Measurements from ENCODE around the gene GPR62.

The GPR62 gene

GRCh38 chr3:51957520-51958205 lies 2.5 kb downstream of the GPR62 start:
- no peak for DNase-seq (ENCODE audit: low read depth)
- H3K4me3 ChIP-seq (ENCODE audit: low read depth, low read length): no peak overlapping the region
- no peak for TF ChIP-seq CTCF (IDR thresholded peaks at IDR 0.05; ENCODE audit: low read depth, low read length, missing control alignments)

GRCh38 chr3:51958603-51959521 lies 3.7 kb downstream of the GPR62 start:
- TF ChIP-seq CTCF (IDR thresholded peaks at IDR 0.05; ENCODE audit: low read depth, low read length, missing control alignments): no peak
- DNase-seq (ENCODE audit: low read depth): no peak
- H3K4me3 ChIP-seq (ENCODE audit: low read depth, low read length): no peak overlapping the region

- DNase-seq (ENCODE audit: low read depth): no peak
- H3K4me3 ChIP-seq (ENCODE audit: low read depth, low read length): no peak overlapping the region
- TF ChIP-seq CTCF (IDR thresholded peaks at IDR 0.05; ENCODE audit: low read depth, low read length, missing control alignments): no peak
These were observed 4.5 kb downstream of the GPR62 start for GRCh38 chr3:51959651-51960050.

DNA sequence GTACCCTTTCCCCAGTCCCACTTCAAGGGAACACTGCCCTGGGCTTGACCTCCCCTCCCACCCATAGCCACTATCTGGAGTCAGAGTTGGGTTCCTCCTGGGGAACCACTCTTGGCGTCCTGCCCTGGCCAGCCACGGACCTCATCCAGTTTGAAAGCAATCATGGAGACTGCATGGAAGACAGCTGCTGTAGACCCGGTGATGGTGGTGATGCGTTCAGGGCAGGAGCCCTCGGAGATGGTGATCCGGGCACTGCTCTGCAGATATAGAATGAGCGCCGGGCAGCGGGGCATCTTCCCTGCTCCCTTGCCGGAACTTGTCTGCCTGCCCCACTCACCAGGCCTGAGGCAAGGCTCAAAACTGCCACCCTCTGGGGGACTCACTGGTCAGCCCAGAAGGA lies 5.2 kb downstream of the GPR62 start:
- no peak for DNase-seq (ENCODE audit: low read depth)
- H3K4me3 ChIP-seq (ENCODE audit: low read depth, low read length): no peak overlapping the region
- TF ChIP-seq CTCF (IDR thresholded peaks at IDR 0.05; ENCODE audit: low read depth, low read length, missing control alignments): no peak

DNA sequence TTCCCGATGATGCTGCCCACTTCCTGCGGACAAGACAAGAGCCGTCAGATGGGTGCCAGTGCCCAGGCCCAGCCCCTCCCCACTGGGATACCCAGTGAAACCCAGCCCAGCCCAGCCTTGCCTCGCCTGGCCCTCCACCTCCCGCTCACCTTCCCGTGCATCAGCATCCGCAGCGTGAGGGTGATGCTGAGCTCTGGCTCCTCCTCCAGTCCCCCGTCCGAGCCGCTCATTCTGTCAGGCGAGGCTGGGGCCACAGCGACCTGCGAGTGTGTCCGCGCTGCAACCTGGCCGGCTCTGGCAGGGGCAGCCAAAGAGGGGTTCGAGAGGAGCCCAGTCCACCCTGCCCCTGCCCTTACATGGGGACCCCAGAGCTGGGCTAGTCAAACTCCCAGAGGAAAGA lies 5.8 kb downstream of the GPR62 start:
- TF ChIP-seq CTCF (IDR thresholded peaks at IDR 0.05; ENCODE audit: low read depth, low read length, missing control alignments): no peak
- DNase-seq (ENCODE audit: low read depth): no peak
- H3K4me3 ChIP-seq (ENCODE audit: low read depth, low read length): no peak overlapping the region

- no peak for TF ChIP-seq CTCF (IDR thresholded peaks at IDR 0.05; ENCODE audit: low read depth, low read length, missing control alignments)
- no peak for DNase-seq (ENCODE audit: low read depth)
- H3K4me3 ChIP-seq (ENCODE audit: low read depth, low read length): no peak overlapping the region
These were observed 6.7 kb downstream of the GPR62 start for GRCh38 chr3:51961602-51962569.

Measured in GM12864 (cell line).